Bronchial epithelial cell (primary cell): ENCODE measurements around the gene RTN4R. TPM values are rescaled to one million over a fixed set of nuclear protein-coding genes. Genes with fewer than 3 reads are reported as not detected.
"Not testable (repeated sequence)": the region's sequence is repeated elsewhere in the genome, so short reads cannot be mapped to it uniquely, and the experiment has no call there.

Experiments used
- DNase-seq: peaks from one replicate; pipeline ENCODE4 v3.0.0-alpha.2; 2010; ENCODE audit warnings: low read depth
- FAIRE-seq: peaks from 2 replicates; lab custom pipeline; 2011; peaks lifted over from hg19 to GRCh38; lab: Jason Lieb, UNC
- H3K27me3 ChIP-seq: 2 replicates; pipeline ENCODE4 v1.5.1; 2011; ENCODE audit warnings: low read length; ENCODE audit not compliant: control insufficient read depth, insufficient read depth
- H3K36me3 ChIP-seq: 2 replicates; pipeline ENCODE4 v1.5.1; 2011; ENCODE audit warnings: low read length; ENCODE audit not compliant: control insufficient read depth, insufficient read depth
- H3K4me3 ChIP-seq: 2 replicates; pipeline ENCODE4 v1.5.1; 2011; ENCODE audit warnings: mild to moderate bottlenecking, low read depth, low read length, control low read depth
- CTCF ChIP-seq: IDR thresholded peaks from 2 replicates; pipeline ENCODE4 v1.5.1; 2011; ENCODE audit warnings: mild to moderate bottlenecking, moderate library complexity, low read length, control low read depth, inconsistent platforms; ENCODE audit not compliant: insufficient read depth, severe bottlenecking
- total RNA-seq: library from RNA; depleted of rRNA; stranded (reverse); fragments of >200 nt; gene quantifications from 2 replicates; pipeline ENCODE4 v1.2.1, GENCODE V29; 2014

Gene RTN4R
- total RNA-seq, 1 donor from 2014 or later = 2.6 TPM

GRCh38 chr22:20290578-20291248 lies 22.6 kb upstream of the RTN4R start:
- no peak for FAIRE-seq
- no peak for TF ChIP-seq CTCF
- no peak for DNase-seq
- Histone ChIP-seq H3K27me3 (peaks cover 2% of the 10 kb centered on the region), H3K36me3 (no peaks in the 10 kb centered on the region), H3K4me3 (no peak overlapping the region)

- Histone ChIP-seq H3K4me3 (no peak overlapping the region), H3K36me3 (no peaks in the 10 kb centered on the region), H3K27me3 (peaks cover 2% of the 10 kb centered on the region)
- no peak for DNase-seq
- no peak for FAIRE-seq
- TF ChIP-seq CTCF = no peak
Observed at GRCh38 chr22:20290045-20290392, 21.9 kb upstream of the RTN4R start.

GRCh38 chr22:20289182-20290044 lies 21.3 kb upstream of the RTN4R start:
- not testable (repeated sequence) for H3K36me3 ChIP-seq, DNase-seq

GRCh38 chr22:20286784-20287423 lies 18.8 kb upstream of the RTN4R start:
- H3K4me3 ChIP-seq, H3K27me3 ChIP-seq, H3K36me3 ChIP-seq, DNase-seq: not testable (repeated sequence)
- FAIRE-seq = peak; percentile 99

More at GRCh38 chr22:20289182-20290044, 21.3 kb upstream of the RTN4R start:
- H3K27me3 ChIP-seq, H3K4me3 ChIP-seq: not testable (repeated sequence)
- peak; percentile 94 for FAIRE-seq

GRCh38 chr22:20286312-20286660 lies 18.2 kb upstream of the RTN4R start:
- not testable (repeated sequence) for H3K36me3 ChIP-seq, H3K27me3 ChIP-seq, H3K4me3 ChIP-seq, FAIRE-seq, DNase-seq

- peak; percentile 10 for DNase-seq
Observed at GRCh38 chr22:20285473-20286311, 17.6 kb upstream of the RTN4R start.

More at GRCh38 chr22:20285473-20286311, 17.6 kb upstream of the RTN4R start:
- not testable (repeated sequence) for FAIRE-seq, H3K4me3 ChIP-seq, H3K36me3 ChIP-seq, H3K27me3 ChIP-seq
- TF ChIP-seq CTCF = peak; percentile 87
